HG02840 (cell line): Measurements from ENCODE around the gene PARM1.

ENCODE experiments used
- ATAC-seq: cut with Tn5 transposase; IDR thresholded peaks from one replicate; pipeline ENCODE4 v1.9.1; 2021; ENCODE audit warnings: mild to moderate bottlenecking, moderate library complexity, moderate number of reproducible peaks; ENCODE audit not compliant: unreplicated experiment, low FRiP score

The PARM1 gene

GRCh38 chr4:74941123-74941522 is 8.2 kb downstream of the PARM1 start:
- ATAC-seq = no peak

- ATAC-seq = no peak
These were observed 9.5 kb downstream of the PARM1 start for GRCh38 chr4:74942251-74942917.

- ATAC-seq = no peak
These were observed 10.0 kb downstream of the PARM1 start for GRCh38 chr4:74942918-74943253.

- ATAC-seq = no peak
These were observed 11.5 kb downstream of the PARM1 start for GRCh38 chr4:74944354-74944793.

GRCh38 chr4:74946196-74946595 is 13.3 kb downstream of the PARM1 start:
- no peak for ATAC-seq

GRCh38 chr4:74947798-74948197 is 14.9 kb downstream of the PARM1 start:
- no peak for ATAC-seq

GRCh38 chr4:74948236-74948635 is 15.3 kb downstream of the PARM1 start:
- no peak for ATAC-seq

- no peak for ATAC-seq
These were observed 17.3 kb downstream of the PARM1 start for GRCh38 chr4:74950200-74950599.

- no peak for ATAC-seq
These were observed 18.0 kb downstream of the PARM1 start for GRCh38 chr4:74950882-74951281.

GRCh38 chr4:74953647-74954046 is 20.7 kb downstream of the PARM1 start:
- ATAC-seq = no peak

GRCh38 chr4:74958881-74959280 is 26.0 kb downstream of the PARM1 start:
- no peak for ATAC-seq

GRCh38 chr4:74961230-74961629 is 28.3 kb downstream of the PARM1 start:
- no peak for ATAC-seq

GRCh38 chr4:74962584-74962983 is 29.7 kb downstream of the PARM1 start:
- ATAC-seq = no peak

GRCh38 chr4:74964311-74964710 is 31.4 kb downstream of the PARM1 start:
- ATAC-seq = no peak

- no peak for ATAC-seq
These were observed 34.4 kb downstream of the PARM1 start for GRCh38 chr4:74967324-74967723.

GRCh38 chr4:74968456-74969164 is 35.7 kb downstream of the PARM1 start:
- peak; percentile 69 for ATAC-seq

GRCh38 chr4:74969507-74970474 is 36.9 kb downstream of the PARM1 start:
- no peak for ATAC-seq

- ATAC-seq = no peak
These were observed 37.7 kb downstream of the PARM1 start for GRCh38 chr4:74970577-74970976.

GRCh38 chr4:74971862-74972261 is 38.9 kb downstream of the PARM1 start:
- no peak for ATAC-seq

- ATAC-seq = no peak
These were observed 42.2 kb downstream of the PARM1 start for GRCh38 chr4:74975082-74975481.
